ENCODE measurements around the gene GORAB.

DNA sequence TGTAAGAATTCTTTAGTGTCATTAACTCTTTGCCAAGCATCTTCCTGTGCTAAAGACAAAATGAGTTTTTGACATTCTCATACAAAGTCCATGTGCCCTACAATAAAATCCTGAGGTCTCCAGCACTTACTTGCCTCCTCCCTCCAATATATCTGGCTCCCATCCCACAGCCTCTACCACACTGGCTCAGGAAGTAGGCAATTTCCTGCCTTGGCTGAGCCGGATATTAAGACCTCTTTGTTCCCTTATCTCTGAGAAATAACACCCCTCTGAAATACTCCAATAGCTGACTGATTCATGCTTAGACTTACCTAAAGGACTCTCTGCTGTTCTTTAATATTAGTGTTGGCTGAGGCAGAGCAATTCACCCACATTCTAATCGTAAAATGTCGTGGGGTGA lies 37.6 kb upstream of the GORAB start:
- TF ChIP-seq, protein P1, sequence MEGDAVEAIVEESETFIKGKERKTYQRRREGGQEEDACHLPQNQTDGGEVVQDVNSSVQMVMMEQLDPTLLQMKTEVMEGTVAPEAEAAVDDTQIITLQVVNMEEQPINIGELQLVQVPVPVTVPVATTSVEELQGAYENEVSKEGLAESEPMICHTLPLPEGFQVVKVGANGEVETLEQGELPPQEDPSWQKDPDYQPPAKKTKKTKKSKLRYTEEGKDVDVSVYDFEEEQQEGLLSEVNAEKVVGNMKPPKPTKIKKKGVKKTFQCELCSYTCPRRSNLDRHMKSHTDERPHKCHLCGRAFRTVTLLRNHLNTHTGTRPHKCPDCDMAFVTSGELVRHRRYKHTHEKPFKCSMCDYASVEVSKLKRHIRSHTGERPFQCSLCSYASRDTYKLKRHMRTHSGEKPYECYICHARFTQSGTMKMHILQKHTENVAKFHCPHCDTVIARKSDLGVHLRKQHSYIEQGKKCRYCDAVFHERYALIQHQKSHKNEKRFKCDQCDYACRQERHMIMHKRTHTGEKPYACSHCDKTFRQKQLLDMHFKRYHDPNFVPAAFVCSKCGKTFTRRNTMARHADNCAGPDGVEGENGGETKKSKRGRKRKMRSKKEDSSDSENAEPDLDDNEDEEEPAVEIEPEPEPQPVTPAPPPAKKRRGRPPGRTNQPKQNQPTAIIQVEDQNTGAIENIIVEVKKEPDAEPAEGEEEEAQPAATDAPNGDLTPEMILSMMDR (IDR thresholded peaks at IDR 0.05; ENCODE audit: low read depth, low read length, poor library complexity, severe bottlenecking), result no peak
- no peak for TF ChIP-seq EZH2phosphoT487 (IDR thresholded peaks at IDR 0.05; ENCODE audit: borderline replicate concordance, low read length)
